Fibroblast of upper back skin (primary cell): Measurements from ENCODE around the gene PLD3.
A peak's percentile ranks its signal among the peaks of the same experiment; 100 is the strongest.
"Not testable (repeated sequence)": the region's sequence is repeated elsewhere in the genome, so short reads cannot be mapped to it uniquely, and the experiment has no call there.

ENCODE experiments used
- DNase-seq: peaks from one replicate; pipeline ENCODE4 v3.0.0-alpha.2; 2013

Gene PLD3

GRCh38 chr19:40366697-40367561, 18.4 kb downstream of the PLD3 start:
- DNase-seq, result peak; percentile 45

- DNase-seq, result no peak
Observed at GRCh38 chr19:40367577-40368434, 19.3 kb downstream of the PLD3 start.

- DNase-seq, result no peak
Observed at GRCh38 chr19:40369797-40370196, 21.3 kb downstream of the PLD3 start.

GRCh38 chr19:40370253-40370652, 21.8 kb downstream of the PLD3 start:
- not testable (repeated sequence) for DNase-seq

GRCh38 chr19:40370997-40371801, 22.7 kb downstream of the PLD3 start:
- DNase-seq, result no peak

- no peak for DNase-seq
Observed at GRCh38 chr19:40371802-40372122, 23.3 kb downstream of the PLD3 start.

- DNase-seq, result no peak
Observed at GRCh38 chr19:40374084-40374483, 25.6 kb downstream of the PLD3 start.

- DNase-seq, result no peak
Observed at GRCh38 chr19:40376286-40376862, 27.9 kb downstream of the PLD3 start.

GRCh38 chr19:40377876-40378385, 29.4 kb downstream of the PLD3 start:
- DNase-seq, result no peak

GRCh38 chr19:40378509-40378908, 30.0 kb downstream of the PLD3 start:
- no peak for DNase-seq

- DNase-seq, result no peak
Observed at GRCh38 chr19:40379446-40380198, 31.1 kb downstream of the PLD3 start.

- DNase-seq, result no peak
Observed at GRCh38 chr19:40380199-40381037, 31.9 kb downstream of the PLD3 start.

- no peak for DNase-seq
Observed at GRCh38 chr19:40381321-40381720, 32.8 kb downstream of the PLD3 start.

GRCh38 chr19:40383668-40384248, 35.3 kb downstream of the PLD3 start:
- no peak for DNase-seq

- no peak for DNase-seq
Observed at GRCh38 chr19:40387155-40387554, 38.7 kb downstream of the PLD3 start.

GRCh38 chr19:40388481-40388880, 40.0 kb downstream of the PLD3 start:
- DNase-seq, result no peak

- no peak for DNase-seq
Observed at GRCh38 chr19:40389404-40390083, 41.0 kb downstream of the PLD3 start.

- no peak for DNase-seq
Observed at GRCh38 chr19:40390084-40390742, 41.7 kb downstream of the PLD3 start, which contains the start of gene HIPK4. TSS of gene HIPK4 (minus strand) at chr19:40390181. CDS start at chr19:40389902, 279 bp downstream.

- no peak for DNase-seq
Observed at GRCh38 chr19:40392123-40392522, 43.6 kb downstream of the PLD3 start.
